Measurements from ENCODE around the gene PLXND1.

PLXND1 gene

GRCh38 chr3:129606636-129607390 is at the start of gene PLXND1:
Gene PLXND1, minus strand, starts transcription at chr3:129606676. Its CDS starts 37 bp downstream, at chr3:129606639.
- no peaks in the 10 kb centered on the region for H3K27me3 ChIP-seq (ENCODE audit: control insufficient read depth, insufficient read depth, low read length)
- H3K9me3 ChIP-seq (ENCODE audit: control insufficient read depth, low read length): no peaks in the 10 kb centered on the region
- peak within 1 kb of the TSS; percentile 65 for H3K4me3 ChIP-seq (ENCODE audit: low read depth, low read length)
- TF ChIP-seq CTCF (IDR thresholded peaks at IDR 0.05): no peak
- H3K4me1 ChIP-seq: peaks cover 2% of the 10 kb centered on the region
- no peaks in the 10 kb centered on the region for H3K36me3 ChIP-seq (ENCODE audit: control insufficient read depth, insufficient read depth, low read length)
- H2AFZ ChIP-seq: peak within 1 kb of the TSS; percentile 89
- peak within 1 kb of the TSS; percentile 79 for H3K4me2 ChIP-seq (ENCODE audit: low read length)
- H3K79me2 ChIP-seq: peaks cover 2% of the 10 kb centered on the region
- no peak within 1 kb of the TSS for H3K9ac ChIP-seq
- H3K27ac ChIP-seq: peak within 1 kb of the TSS; percentile 61

- no peak for TF ChIP-seq CTCF (IDR thresholded peaks at IDR 0.05)
- Histone ChIP-seq H3K27me3 (ENCODE audit: control insufficient read depth, insufficient read depth, low read length) (no peaks in the 10 kb centered on the region), H3K4me3 (ENCODE audit: low read depth, low read length) (no peak overlapping the region), H3K4me1 (no peaks in the 10 kb centered on the region), H3K9ac (no peak overlapping the region), H3K4me2 (ENCODE audit: low read length) (no peak overlapping the region), H3K36me3 (ENCODE audit: control insufficient read depth, insufficient read depth, low read length) (no peaks in the 10 kb centered on the region), H3K79me2 (no peaks in the 10 kb centered on the region), H2AFZ (no peak overlapping the region), H3K9me3 (ENCODE audit: control insufficient read depth, low read length) (no peaks in the 10 kb centered on the region), H3K27ac (no peak overlapping the region)
These were observed 48.8 kb upstream of the PLXND1 start for GRCh38 chr3:129655291-129655700.

- H3K4me1 ChIP-seq: no peaks in the 10 kb centered on the region
- H3K36me3 ChIP-seq (ENCODE audit: control insufficient read depth, insufficient read depth, low read length): no peaks in the 10 kb centered on the region
- no peak overlapping the region for H3K27ac ChIP-seq
- H2AFZ ChIP-seq: no peak overlapping the region
- H3K4me2 ChIP-seq (ENCODE audit: low read length): no peak overlapping the region
- H3K79me2 ChIP-seq: no peaks in the 10 kb centered on the region
- no peak overlapping the region for H3K9ac ChIP-seq
- no peaks in the 10 kb centered on the region for H3K9me3 ChIP-seq (ENCODE audit: control insufficient read depth, low read length)
- H3K4me3 ChIP-seq (ENCODE audit: low read depth, low read length): no peak overlapping the region
- H3K27me3 ChIP-seq (ENCODE audit: control insufficient read depth, insufficient read depth, low read length): no peaks in the 10 kb centered on the region
- no peak for TF ChIP-seq CTCF (IDR thresholded peaks at IDR 0.05)
These were observed 47.7 kb upstream of the PLXND1 start for GRCh38 chr3:129654131-129654530.

- Histone ChIP-seq H3K4me3 (ENCODE audit: low read depth, low read length) (no peak overlapping the region), H3K36me3 (ENCODE audit: control insufficient read depth, insufficient read depth, low read length) (no peaks in the 10 kb centered on the region), H3K4me1 (no peaks in the 10 kb centered on the region), H3K27ac (no peak overlapping the region), H3K9me3 (ENCODE audit: control insufficient read depth, low read length) (no peaks in the 10 kb centered on the region), H3K79me2 (no peaks in the 10 kb centered on the region), H3K4me2 (ENCODE audit: low read length) (no peak overlapping the region), H3K27me3 (ENCODE audit: control insufficient read depth, insufficient read depth, low read length) (no peaks in the 10 kb centered on the region), H2AFZ (no peak overlapping the region), H3K9ac (no peak overlapping the region)
- TF ChIP-seq CTCF (IDR thresholded peaks at IDR 0.05): no peak
These were observed 46.5 kb upstream of the PLXND1 start for GRCh38 chr3:129653019-129653418.
